Measurements from ENCODE around the gene RGS9BP. TPM values are rescaled to one million over a fixed set of nuclear protein-coding genes. Genes with fewer than 3 reads are reported as not detected.

The RGS9BP gene
- total and polyA plus RNA-seq, 2 of the 13 experiments (the other 11 are each of a cell fraction or from before 2014, with no cell fraction given), result 0.01 TPM; not detected in 1

DNA sequence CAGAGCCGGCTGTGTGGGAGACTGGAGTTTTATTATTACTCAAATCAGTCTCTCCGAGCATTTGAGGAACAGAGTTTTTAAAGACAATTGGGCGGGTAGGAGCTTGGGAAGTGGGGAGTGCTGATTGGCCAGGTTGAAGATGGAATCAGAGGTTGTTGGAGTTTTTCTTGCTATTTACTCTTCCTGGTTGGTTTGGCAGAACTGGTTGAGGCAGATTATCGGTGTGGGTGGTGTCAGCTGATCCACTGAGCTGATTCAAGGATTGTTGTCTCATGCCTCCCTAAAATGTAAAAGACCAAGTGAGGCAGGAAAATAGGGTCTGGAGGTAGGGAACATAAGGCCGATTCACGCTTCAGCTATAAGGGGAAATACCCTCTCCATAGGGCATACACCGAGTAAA is 42.6 kb downstream of the RGS9BP start:
- CTCF ChIA-PET (ENCODE audit: low intra/inter-chr PET ratio, low total read pairs), result no interaction called here

More for the DNA sequence above, 42.6 kb downstream of the RGS9BP start:
- Histone ChIP-seq H3K27me3 (ENCODE audit: control insufficient read depth in 1 of 2, insufficient read depth in 2 of 2, low read length in 2 of 2) (peaks cover 0 to 4% of the 10 kb centered on the region in 2 experiments; a peak in 2 of 5 replicates), H3K4me3 (replicated peaks in 1 of 3; ENCODE audit: insufficient read depth in 1 of 3, low read depth in 2 of 3, low read length in 3 of 3) (no peak overlapping the region), H3K9ac (ENCODE audit: insufficient read depth, low read depth, low read length) (no peak overlapping the region), H4K20me1 (ENCODE audit: insufficient read depth, low read length) (no peaks in the 10 kb centered on the region), H3K36me3 (replicated peaks in 1 of 2; ENCODE audit: control insufficient read depth in 1 of 2, insufficient read depth in 2 of 2, low read length in 2 of 2) (0 out of 5 replicates have a peak, but pooled peaks cover 0 to 3% of the 10 kb centered on the region in 2 experiments), H3K79me2 (ENCODE audit: insufficient read depth, low read length) (no peaks in the 10 kb centered on the region), H3K27ac (ENCODE audit: extremely low read length, insufficient read depth, low read length) (no peak overlapping the region), H3K4me2 (ENCODE audit: low read depth, low read length) (no peak overlapping the region), H3K4me1 (ENCODE audit: insufficient read depth, low read length) (no peaks in the 10 kb centered on the region), H3K9me3 (ENCODE audit: low read length) (no peaks in the 10 kb centered on the region), H2AFZ (ENCODE audit: low read length) (no peak overlapping the region)
- no peak for FAIRE-seq
- TF ChIP-seq MIXL1 (CRISPR knock-in tag; IDR thresholded peaks at IDR 0.05) (no peak), CBX2 (IDR thresholded peaks at IDR 0.05; ENCODE audit: low read depth, low read length) (no peak), CBX2 (CRISPR knock-in tag; IDR thresholded peaks at IDR 0.05; ENCODE audit: low read depth) (no peak), KAT2B (IDR thresholded peaks at IDR 0.05; ENCODE audit: borderline replicate concordance, low read depth, low read length) (no peak), ZNF121 (CRISPR knock-in tag; IDR thresholded peaks at IDR 0.05) (no peak), RXRB (CRISPR knock-in tag; IDR thresholded peaks at IDR 0.05; ENCODE audit: borderline replicate concordance) (no peak), MXI1 (IDR thresholded peaks at IDR 0.05; ENCODE audit: borderline replicate concordance, low read depth, low read length) (no peak), ZSCAN31 (CRISPR knock-in tag; IDR thresholded peaks at IDR 0.05; ENCODE audit: low read depth) (no peak), ZNF276 (CRISPR knock-in tag; IDR thresholded peaks at IDR 0.05; ENCODE audit: low read depth) (no peak), ZNF33A (CRISPR knock-in tag; IDR thresholded peaks at IDR 0.05; ENCODE audit: borderline replicate concordance) (no peak)
- POLR2A ChIA-PET, result no interaction called here
- intact Hi-C loops (cut with micrococcal nuclease; ENCODE audit: unreplicated experiment), result no loop called here
- in situ Hi-C loops (cut with HindIII; ENCODE audit: extremely low pct_ligation_motif_present, low pct_unique_long_range_greater_than_20kb), result no loop called here
- WGBS (ENCODE audit: low lambda C conversion rate), result 81% methylated on average over 7 of the region's 7 CpGs
- no TSS peak for BruUV-seq (replicated peaks)
- ATAC-seq, result no peak
- DNase-seq (ENCODE audit: low spot score), result no peak

All from HepG2 (cell line).